ENCODE data around the gene GSG1L. TPM values are rescaled to one million over a fixed set of nuclear protein-coding genes. Genes with fewer than 3 reads are reported as not detected.

Gene GSG1L
- polyA plus RNA-seq, 3 donors = not detected

DNA sequence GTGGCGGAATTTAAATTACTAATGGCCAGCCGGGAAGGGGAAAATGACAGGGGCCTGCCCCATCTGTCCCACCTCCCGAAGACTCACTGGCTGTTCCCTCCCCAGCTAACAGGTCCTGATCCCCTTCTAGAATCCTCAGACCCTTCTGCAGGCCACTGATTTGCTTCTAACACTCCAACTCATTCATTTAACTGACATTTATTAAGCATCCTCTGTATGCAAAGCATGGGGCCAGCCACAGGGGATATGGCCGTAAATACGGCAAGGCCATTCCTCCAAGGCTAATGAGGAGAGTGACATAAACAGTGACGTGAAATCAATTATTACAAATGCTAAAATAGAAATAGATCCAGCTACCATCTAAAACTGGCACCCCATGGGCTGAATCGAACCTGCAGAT lies 195.3 kb downstream of the GSG1L start:
- peak overlapping the region; percentile 44 for H2AFZ ChIP-seq (ENCODE audit: insufficient read depth, low read depth, low read length, poor library complexity, severe bottlenecking)
- no peak overlapping the region for H3K4me3 Mint-ChIP-seq
- TF ChIP-seq, protein P1, sequence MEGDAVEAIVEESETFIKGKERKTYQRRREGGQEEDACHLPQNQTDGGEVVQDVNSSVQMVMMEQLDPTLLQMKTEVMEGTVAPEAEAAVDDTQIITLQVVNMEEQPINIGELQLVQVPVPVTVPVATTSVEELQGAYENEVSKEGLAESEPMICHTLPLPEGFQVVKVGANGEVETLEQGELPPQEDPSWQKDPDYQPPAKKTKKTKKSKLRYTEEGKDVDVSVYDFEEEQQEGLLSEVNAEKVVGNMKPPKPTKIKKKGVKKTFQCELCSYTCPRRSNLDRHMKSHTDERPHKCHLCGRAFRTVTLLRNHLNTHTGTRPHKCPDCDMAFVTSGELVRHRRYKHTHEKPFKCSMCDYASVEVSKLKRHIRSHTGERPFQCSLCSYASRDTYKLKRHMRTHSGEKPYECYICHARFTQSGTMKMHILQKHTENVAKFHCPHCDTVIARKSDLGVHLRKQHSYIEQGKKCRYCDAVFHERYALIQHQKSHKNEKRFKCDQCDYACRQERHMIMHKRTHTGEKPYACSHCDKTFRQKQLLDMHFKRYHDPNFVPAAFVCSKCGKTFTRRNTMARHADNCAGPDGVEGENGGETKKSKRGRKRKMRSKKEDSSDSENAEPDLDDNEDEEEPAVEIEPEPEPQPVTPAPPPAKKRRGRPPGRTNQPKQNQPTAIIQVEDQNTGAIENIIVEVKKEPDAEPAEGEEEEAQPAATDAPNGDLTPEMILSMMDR (IDR thresholded peaks at IDR 0.05) = no peak

DNA sequence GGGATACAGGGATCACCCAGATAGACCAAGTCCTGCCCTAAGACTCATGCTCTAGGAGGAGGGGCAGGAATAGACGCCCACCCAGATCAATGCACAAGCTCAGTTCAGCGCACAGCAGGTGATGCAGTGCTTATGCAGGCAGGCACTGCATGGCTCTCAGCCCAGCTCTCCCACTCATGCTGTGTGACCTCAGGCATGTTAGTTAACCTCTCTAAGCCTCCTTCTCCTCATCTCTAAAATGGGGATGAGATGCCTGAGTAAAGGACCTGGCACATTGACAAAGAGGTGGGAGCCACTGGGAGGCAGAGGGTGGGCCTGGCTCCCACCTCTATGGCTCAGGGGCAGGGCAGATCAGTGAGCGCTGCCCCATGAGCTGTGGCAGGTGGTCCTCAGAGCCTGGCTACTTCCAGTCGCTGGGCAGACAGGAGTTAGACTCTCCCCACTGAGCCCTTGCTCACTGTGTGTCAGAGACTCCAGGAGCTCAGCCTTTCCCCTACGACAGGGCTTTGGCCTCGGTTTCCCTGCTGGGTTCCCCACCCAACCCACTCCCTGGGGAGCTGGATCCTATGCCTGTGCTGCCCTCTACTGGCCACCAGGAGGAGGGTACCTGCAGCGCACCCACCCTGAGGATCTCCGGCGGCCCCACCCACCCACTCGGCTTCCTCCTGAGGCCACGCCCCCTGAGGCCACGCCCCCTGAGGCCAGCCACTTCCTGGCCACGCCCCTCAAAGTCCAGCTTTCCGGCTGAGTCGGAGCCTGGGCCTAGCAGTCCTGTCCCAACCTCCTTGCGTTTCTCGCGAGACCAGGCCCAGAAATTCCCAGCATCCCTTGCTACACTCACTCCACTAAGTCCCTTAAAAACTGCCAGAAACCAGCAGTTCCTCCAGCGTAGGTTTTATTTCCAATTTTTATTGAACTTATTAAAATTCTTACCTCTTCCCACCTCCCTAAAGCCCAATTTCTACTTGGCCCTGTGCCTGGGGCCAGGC lies 196.1 kb downstream of the GSG1L start:
- intact Hi-C loops (cut with micrococcal nuclease) = no loop called here
- Histone ChIP-seq H4K20me1 (ENCODE audit: insufficient read depth, low read length) (no peaks in the 10 kb centered on the region), H3K27me3 (ENCODE audit: control insufficient read depth in 2 of 2, insufficient read depth in 2 of 2, low read length in 2 of 2) (no peaks in the 10 kb centered on the region), H3K79me2 (ENCODE audit: insufficient read depth, low read length) (no peaks in the 10 kb centered on the region), H3K9me3 (replicated peaks in 1 of 2; ENCODE audit: control insufficient read depth in 1 of 2, insufficient read depth in 1 of 2, low read length in 2 of 2) (peaks cover 9 to 16% of the 10 kb centered on the region in 2 donors), H3K4me3 (replicated peaks in 1 of 3; ENCODE audit: low read depth in 2 of 3, low read length in 3 of 3) (peak overlapping the region in 1 of 3 experiments; percentile 35), H3K4me1 (ENCODE audit: control insufficient read depth in 1 of 2, insufficient read depth in 2 of 2, low read length in 2 of 2) (no peaks in the 10 kb centered on the region), H3K4me2 (replicated peaks; ENCODE audit: extremely low read depth, low read length, poor library complexity, severe bottlenecking) (peak overlapping the region; percentile 15), H2AFZ (ENCODE audit: insufficient read depth, low read depth, low read length, poor library complexity, severe bottlenecking) (peak overlapping the region; percentile 44), H3K9ac (ENCODE audit: insufficient read depth, low read length, poor library complexity, severe bottlenecking) (no peak overlapping the region), H3K36me3 (replicated peaks in 1 of 2; ENCODE audit: control insufficient read depth in 1 of 2, insufficient read depth in 2 of 2, low read length in 2 of 2) (no peaks in the 10 kb centered on the region), H3K27ac (ENCODE audit: low read depth in 1 of 2, low read length in 2 of 2) (no peak overlapping the region)
- Mint-ChIP-seq H3K27ac (no peak overlapping the region), H3K4me1 (peaks cover 6% of the 10 kb centered on the region), H3K36me3 (no peaks in the 10 kb centered on the region), H3K27me3 (ENCODE audit: low read depth in 3 of 3) (peaks cover 0 to 9% (median 0%) of the 10 kb centered on the region in 3 donors), H3K9me3 (peaks cover 8 to 29% (median 15%) of the 10 kb centered on the region in 7 donors), H3K4me3 (no peak overlapping the region)
- 44% methylated on average over 19 of the region's 19 CpGs for WGBS (ENCODE audit: insufficient coverage)
- TF ChIP-seq, protein P1 (IDR thresholded peaks at IDR 0.05) = peak; percentile 65
- peak; percentile 5 to 49 (median 14) for DNase-seq

More for the DNA sequence above, 195.3 kb downstream of the GSG1L start:
- Histone ChIP-seq H3K79me2 (ENCODE audit: insufficient read depth, low read length) (no peaks in the 10 kb centered on the region), H3K9me3 (replicated peaks in 1 of 2; ENCODE audit: control insufficient read depth in 1 of 2, insufficient read depth in 1 of 2, low read length in 2 of 2) (peaks cover 11 to 15% of the 10 kb centered on the region in 2 donors), H4K20me1 (ENCODE audit: insufficient read depth, low read length) (no peaks in the 10 kb centered on the region), H3K9ac (ENCODE audit: insufficient read depth, low read length, poor library complexity, severe bottlenecking) (no peak overlapping the region), H3K27ac (ENCODE audit: low read depth in 1 of 2, low read length in 2 of 2) (no peak overlapping the region), H3K36me3 (replicated peaks in 1 of 2; ENCODE audit: control insufficient read depth in 1 of 2, insufficient read depth in 2 of 2, low read length in 2 of 2) (no peaks in the 10 kb centered on the region), H3K4me1 (ENCODE audit: control insufficient read depth in 1 of 2, insufficient read depth in 2 of 2, low read length in 2 of 2) (no peaks in the 10 kb centered on the region), H3K4me3 (replicated peaks in 1 of 3; ENCODE audit: low read depth in 2 of 3, low read length in 3 of 3) (no peak overlapping the region), H3K4me2 (replicated peaks; ENCODE audit: extremely low read depth, low read length, poor library complexity, severe bottlenecking) (no peak overlapping the region), H3K27me3 (ENCODE audit: control insufficient read depth in 2 of 2, insufficient read depth in 2 of 2, low read length in 2 of 2) (no peaks in the 10 kb centered on the region)
- WGBS (ENCODE audit: insufficient coverage) = 100% methylated on average over 3 of the region's 7 CpGs
- DNase-seq = no peak
- peaks cover 5 to 27% (median 14%) of the 10 kb centered on the region in 7 donors for H3K9me3 Mint-ChIP-seq
- intact Hi-C loops (cut with micrococcal nuclease) = no loop called here
- H3K27ac Mint-ChIP-seq = no peak overlapping the region
- peaks cover 0 to 6% (median 0%) of the 10 kb centered on the region in 3 donors for H3K27me3 Mint-ChIP-seq (ENCODE audit: low read depth in 3 of 3)
- H3K36me3 Mint-ChIP-seq = no peaks in the 10 kb centered on the region
- H3K4me1 Mint-ChIP-seq = peaks cover 6% of the 10 kb centered on the region

Measured in CD14-positive monocyte (primary cell).